ENCODE measurements around the gene DIRAS1. TPM values are rescaled to one million over a fixed set of nuclear protein-coding genes. Genes with fewer than 3 reads are reported as not detected.

DIRAS1 gene
- total and polyA plus RNA-seq, 2 donors (not counting 3 experiments of a cell fraction or from before 2014, with no cell fraction given), result 0.09 to 0.17 TPM

DNA sequence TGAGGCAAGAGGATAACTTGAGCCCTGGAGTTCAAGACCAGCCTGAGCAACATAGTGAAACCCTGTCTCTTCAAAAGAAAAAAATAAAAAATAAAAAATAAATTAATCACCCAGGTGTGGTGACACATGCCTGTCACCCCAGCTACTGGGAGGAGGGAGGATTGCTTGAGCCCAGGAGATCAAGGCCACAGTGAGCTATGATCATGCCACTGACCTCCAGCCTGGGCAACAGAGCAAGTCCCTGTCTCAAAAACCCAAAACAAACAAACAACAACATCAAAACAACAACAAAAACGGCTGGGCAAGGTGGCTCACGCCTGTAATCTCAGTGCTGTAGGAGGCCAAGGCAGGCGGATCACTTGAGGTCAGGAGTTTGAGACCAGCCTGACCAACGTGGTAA, 22.9 kb upstream of the DIRAS1 start:
- no peak for FAIRE-seq
- H3K9ac ChIP-seq (replicated peaks; ENCODE audit: extremely low read depth, insufficient read depth, low read length), result no peak overlapping the region
- dilution Hi-C loops (cut with MboI; ENCODE audit: extremely low pct_ligation_motif_present, low sequenced_read_pairs), result no loop called here

More for the DNA sequence above, 22.9 kb upstream of the DIRAS1 start:
- H3K4me1 ChIP-seq (ENCODE audit: control insufficient read depth, extremely low read depth, insufficient read depth, low read length), result peaks cover 4% of the 10 kb centered on the region
- no peak for DNase-seq (ENCODE audit: low read depth, low spot score)
- intact Hi-C loops (cut with micrococcal nuclease), result no loop called here
- H3K9me3 ChIP-seq (replicated peaks; ENCODE audit: control insufficient read depth, insufficient read depth, low read length), result no peaks in the 10 kb centered on the region
- peaks cover 4% of the 10 kb centered on the region for H3K79me2 ChIP-seq (ENCODE audit: control insufficient read depth, insufficient read depth, low read length)
- TF ChIP-seq, protein P1, sequence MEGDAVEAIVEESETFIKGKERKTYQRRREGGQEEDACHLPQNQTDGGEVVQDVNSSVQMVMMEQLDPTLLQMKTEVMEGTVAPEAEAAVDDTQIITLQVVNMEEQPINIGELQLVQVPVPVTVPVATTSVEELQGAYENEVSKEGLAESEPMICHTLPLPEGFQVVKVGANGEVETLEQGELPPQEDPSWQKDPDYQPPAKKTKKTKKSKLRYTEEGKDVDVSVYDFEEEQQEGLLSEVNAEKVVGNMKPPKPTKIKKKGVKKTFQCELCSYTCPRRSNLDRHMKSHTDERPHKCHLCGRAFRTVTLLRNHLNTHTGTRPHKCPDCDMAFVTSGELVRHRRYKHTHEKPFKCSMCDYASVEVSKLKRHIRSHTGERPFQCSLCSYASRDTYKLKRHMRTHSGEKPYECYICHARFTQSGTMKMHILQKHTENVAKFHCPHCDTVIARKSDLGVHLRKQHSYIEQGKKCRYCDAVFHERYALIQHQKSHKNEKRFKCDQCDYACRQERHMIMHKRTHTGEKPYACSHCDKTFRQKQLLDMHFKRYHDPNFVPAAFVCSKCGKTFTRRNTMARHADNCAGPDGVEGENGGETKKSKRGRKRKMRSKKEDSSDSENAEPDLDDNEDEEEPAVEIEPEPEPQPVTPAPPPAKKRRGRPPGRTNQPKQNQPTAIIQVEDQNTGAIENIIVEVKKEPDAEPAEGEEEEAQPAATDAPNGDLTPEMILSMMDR (IDR thresholded peaks at IDR 0.05; ENCODE audit: extremely low read depth in 1 of 2, insufficient read depth in 1 of 2, low read depth in 1 of 2, low read length in 2 of 2), result no peak
- TF ChIP-seq JUN (IDR thresholded peaks at IDR 0.05; ENCODE audit: borderline replicate concordance, insufficient read depth, insufficient read length, low read depth) (no peak), GATA2 (IDR thresholded peaks at IDR 0.05; ENCODE audit: insufficient read depth, insufficient read length, low read depth, low read length) (no peak), FOS (IDR thresholded peaks at IDR 0.05; ENCODE audit: borderline replicate concordance, insufficient read depth, low read length) (no peak), POLR2AphosphoS5 (IDR thresholded peaks at IDR 0.05; ENCODE audit: insufficient read depth, low read depth, low read length) (no peak), EZH2 (IDR thresholded peaks at IDR 0.05; ENCODE audit: borderline replicate concordance, low read depth, low read length, severe bottlenecking) (no peak), MYC (IDR thresholded peaks at IDR 0.05; ENCODE audit: low read depth, low read length) (no peak), POLR2A (IDR thresholded peaks at IDR 0.05; ENCODE audit: low read depth, low read length) (no peak)
- TF ChIP-seq, protein P2, sequence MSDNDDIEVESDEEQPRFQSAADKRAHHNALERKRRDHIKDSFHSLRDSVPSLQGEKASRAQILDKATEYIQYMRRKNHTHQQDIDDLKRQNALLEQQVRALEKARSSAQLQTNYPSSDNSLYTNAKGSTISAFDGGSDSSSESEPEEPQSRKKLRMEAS (IDR thresholded peaks at IDR 0.05; ENCODE audit: insufficient read depth, insufficient read length), result no peak
- no peak overlapping the region for H3K27ac ChIP-seq (ENCODE audit: insufficient read depth, low read depth, low read length)
- no peak overlapping the region for H2AFZ ChIP-seq (ENCODE audit: low read depth, low read length)
- H3K4me3 ChIP-seq (replicated peaks in 1 of 3; ENCODE audit: insufficient read depth in 1 of 3, low read depth in 1 of 3, low read length in 3 of 3), result no peak overlapping the region
- no TSS peak for BruUV-seq (replicated peaks)
- H4K20me1 ChIP-seq (replicated peaks; ENCODE audit: control insufficient read depth, extremely low read depth, insufficient read depth, low read length), result no peaks in the 10 kb centered on the region
- H3K36me3 ChIP-seq (ENCODE audit: control insufficient read depth in 2 of 2, extremely low read depth in 1 of 2, insufficient read depth in 2 of 2, low read length in 2 of 2), result no peaks in the 10 kb centered on the region
- ChIA-PET CTCF (interaction anchor here (1.4 kb wide), 1 partner anchor 96 kb away, joined by 6 read pairs; no protein-coding TSS in a partner anchor), POLR2A (no interaction called here)
- no peak overlapping the region for H3K4me2 ChIP-seq (ENCODE audit: insufficient read depth, low read length)
- no peaks in the 10 kb centered on the region for H3K27me3 ChIP-seq (ENCODE audit: control insufficient read depth in 2 of 2, insufficient read depth in 2 of 2, low read length in 2 of 2)
- no peaks in the 10 kb centered on the region for H3K9me1 ChIP-seq (replicated peaks; ENCODE audit: control insufficient read depth, extremely low read depth, insufficient read depth, low read length)
